ENCODE data around the gene CDH9.

The CDH9 gene

DNA sequence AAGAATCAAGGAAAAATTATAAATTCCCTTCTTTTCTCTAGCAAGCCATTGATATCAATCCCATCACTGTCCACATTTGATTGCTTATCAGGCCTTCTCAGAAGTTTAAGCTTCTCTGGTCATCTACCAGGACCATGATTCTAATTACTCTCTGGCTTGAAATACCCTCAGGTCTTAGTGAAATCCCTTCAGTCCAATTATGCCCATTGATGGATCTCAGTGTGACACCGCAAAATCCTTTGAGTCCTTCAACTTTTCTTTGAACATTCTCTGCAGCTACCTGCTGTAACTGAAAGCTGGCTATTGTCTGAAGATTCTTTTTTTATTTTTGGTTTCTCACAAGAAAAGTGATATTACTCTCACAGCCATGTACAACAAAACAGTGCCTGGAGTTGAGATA, 3.0 kb upstream of the CDH9 start:
- ChIA-PET POLR2A (no interaction called here), CTCF (no interaction called here)
- DNase-seq (ENCODE audit: extremely low spot score): no peak
- TF ChIP-seq, protein P1, sequence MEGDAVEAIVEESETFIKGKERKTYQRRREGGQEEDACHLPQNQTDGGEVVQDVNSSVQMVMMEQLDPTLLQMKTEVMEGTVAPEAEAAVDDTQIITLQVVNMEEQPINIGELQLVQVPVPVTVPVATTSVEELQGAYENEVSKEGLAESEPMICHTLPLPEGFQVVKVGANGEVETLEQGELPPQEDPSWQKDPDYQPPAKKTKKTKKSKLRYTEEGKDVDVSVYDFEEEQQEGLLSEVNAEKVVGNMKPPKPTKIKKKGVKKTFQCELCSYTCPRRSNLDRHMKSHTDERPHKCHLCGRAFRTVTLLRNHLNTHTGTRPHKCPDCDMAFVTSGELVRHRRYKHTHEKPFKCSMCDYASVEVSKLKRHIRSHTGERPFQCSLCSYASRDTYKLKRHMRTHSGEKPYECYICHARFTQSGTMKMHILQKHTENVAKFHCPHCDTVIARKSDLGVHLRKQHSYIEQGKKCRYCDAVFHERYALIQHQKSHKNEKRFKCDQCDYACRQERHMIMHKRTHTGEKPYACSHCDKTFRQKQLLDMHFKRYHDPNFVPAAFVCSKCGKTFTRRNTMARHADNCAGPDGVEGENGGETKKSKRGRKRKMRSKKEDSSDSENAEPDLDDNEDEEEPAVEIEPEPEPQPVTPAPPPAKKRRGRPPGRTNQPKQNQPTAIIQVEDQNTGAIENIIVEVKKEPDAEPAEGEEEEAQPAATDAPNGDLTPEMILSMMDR (IDR thresholded peaks at IDR 0.05; ENCODE audit: control extremely low read depth, extremely low read depth, low read depth, missing control alignments): no peak

DNA sequence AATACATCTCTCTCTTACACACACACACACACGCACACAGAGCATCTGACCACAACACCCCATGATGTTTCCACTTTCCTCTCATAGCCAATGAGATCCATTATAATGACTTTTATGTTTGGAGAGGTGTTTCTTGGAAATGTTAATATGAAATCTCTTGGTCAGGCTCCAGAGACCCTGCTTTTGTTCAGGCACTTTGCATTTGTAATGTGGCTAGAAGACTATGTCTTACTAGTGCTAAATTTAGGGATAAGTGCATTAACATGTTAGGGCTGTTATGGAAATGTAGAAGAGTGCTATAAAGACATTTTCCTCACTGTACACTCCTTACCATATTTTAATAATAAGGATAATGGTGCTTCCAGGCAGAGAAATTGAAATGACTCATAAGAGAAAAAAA, 3.8 kb downstream of the CDH9 start:
- ChIA-PET POLR2A (no interaction called here), CTCF (no interaction called here)

DNA sequence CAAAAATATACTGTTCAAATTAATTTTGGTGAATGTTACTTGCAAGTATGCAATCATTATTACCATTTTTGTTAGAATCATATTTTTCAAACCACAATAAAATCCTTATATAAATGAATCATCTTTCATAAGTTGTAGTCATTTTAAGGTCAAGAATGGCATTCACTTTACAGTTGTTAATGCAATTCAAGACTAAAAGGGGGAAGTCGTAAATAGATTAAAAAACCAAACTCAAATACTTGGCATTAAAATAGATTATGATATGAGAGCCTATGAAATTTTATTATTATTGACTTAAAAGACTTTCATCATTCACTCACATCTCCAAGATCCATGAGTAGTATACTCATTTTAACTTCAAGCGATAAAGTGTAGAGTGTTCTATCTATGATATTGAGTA, 11.6 kb downstream of the CDH9 start:
- ChIA-PET POLR2A (no interaction called here), CTCF (no interaction called here)
- no peak for DNase-seq (ENCODE audit: extremely low spot score)
- TF ChIP-seq, protein P1 (IDR thresholded peaks at IDR 0.05; ENCODE audit: control extremely low read depth, extremely low read depth, low read depth, missing control alignments): no peak

More for the DNA sequence above, 3.8 kb downstream of the CDH9 start:
- TF ChIP-seq, protein P1 (IDR thresholded peaks at IDR 0.05; ENCODE audit: control extremely low read depth, extremely low read depth, low read depth, missing control alignments): no peak
- no peak for DNase-seq (ENCODE audit: extremely low spot score)

DNA sequence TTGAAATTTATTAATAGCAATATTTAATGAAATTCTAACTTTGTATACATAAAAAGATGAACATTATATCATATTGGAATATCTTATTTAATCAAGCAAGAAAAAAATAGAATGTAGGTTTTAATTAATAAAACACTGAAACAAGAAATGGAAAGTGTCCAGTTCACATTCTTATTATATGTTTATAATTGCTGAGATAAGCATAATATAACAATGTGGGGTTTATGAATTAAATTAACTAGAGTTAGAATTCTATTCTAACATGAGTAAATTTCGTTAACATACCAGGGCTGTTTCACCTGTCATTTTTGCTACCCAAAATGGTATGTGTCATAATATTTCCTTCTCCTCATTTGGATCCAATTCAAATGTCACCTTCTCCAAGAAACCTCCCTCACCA, 12.3 kb downstream of the CDH9 start:
- TF ChIP-seq, protein P1 (IDR thresholded peaks at IDR 0.05; ENCODE audit: control extremely low read depth, extremely low read depth, low read depth, missing control alignments): no peak
- no peak for DNase-seq (ENCODE audit: extremely low spot score)
- ChIA-PET CTCF (no interaction called here), POLR2A (no interaction called here)

DNA sequence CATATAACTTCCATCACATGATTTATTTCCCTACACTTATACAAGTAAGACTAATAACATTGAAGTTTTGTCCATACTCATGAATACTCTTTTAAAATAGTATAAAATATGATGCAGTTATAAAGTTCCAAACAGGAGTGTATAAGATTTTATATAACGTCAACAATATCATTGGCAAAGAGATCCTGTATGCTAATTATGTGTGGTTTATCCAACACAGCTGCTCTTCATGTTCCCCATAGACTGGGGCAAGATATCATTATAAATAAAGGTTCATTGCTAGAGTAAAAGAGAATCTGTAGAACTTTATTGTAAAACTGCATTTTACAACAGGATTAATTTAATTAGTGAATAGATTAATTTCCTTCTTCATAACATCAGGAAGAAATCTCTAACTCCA, 16.9 kb downstream of the CDH9 start:
- ChIA-PET CTCF (no interaction called here), POLR2A (no interaction called here)
- TF ChIP-seq, protein P1 (IDR thresholded peaks at IDR 0.05; ENCODE audit: control extremely low read depth, extremely low read depth, low read depth, missing control alignments): no peak
- no peak for DNase-seq (ENCODE audit: extremely low spot score)

DNA sequence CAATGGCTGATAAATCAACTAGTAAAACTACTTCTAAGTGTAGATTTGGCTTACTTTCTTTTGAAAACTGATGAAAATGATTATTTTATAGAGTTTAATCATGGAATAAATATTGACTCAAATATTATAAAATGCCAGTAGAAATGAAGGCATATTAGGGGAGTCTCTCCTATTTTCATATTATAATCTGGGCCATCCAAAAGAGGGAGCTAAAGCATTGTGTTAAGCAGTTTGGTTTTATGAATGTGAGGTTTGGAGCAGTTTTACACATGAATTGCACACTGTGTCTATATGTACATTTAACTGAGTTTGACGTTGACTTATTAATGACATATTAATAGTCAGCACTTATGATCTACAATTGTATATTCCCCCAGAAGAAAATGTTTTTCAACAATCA, 17.4 kb downstream of the CDH9 start:
- TF ChIP-seq, protein P1 (IDR thresholded peaks at IDR 0.05; ENCODE audit: control extremely low read depth, extremely low read depth, low read depth, missing control alignments): no peak
- ChIA-PET POLR2A (no interaction called here), CTCF (interaction anchor here (1.0 kb wide), 1 partner anchor 10 kb away, joined by 3 read pairs; no protein-coding TSS in a partner anchor)
- no peak for DNase-seq (ENCODE audit: extremely low spot score)

DNA sequence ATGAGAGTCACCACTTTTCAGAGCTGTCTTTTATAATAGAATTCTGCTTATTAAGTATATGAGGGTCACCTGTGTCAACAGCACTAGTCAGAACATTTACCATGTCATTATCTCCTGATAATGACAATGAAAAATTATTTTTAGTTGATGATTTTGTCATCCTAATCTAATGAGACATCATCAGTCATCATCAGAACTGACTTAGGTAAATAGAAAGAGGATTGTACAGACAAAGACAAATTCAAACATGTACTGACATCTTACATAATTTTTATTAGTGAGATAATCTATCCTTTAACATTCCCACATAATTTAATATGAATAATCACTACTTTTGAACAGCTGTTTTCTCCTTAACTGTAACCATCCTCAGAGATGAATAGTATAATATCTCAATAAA, 22.6 kb downstream of the CDH9 start:
- ChIA-PET POLR2A (no interaction called here), CTCF (interaction anchor here (1.5 kb wide), 1 partner anchor 10 kb away, joined by 3 read pairs; no protein-coding TSS in a partner anchor)
- DNase-seq (ENCODE audit: extremely low spot score): no peak
- TF ChIP-seq, protein P1 (IDR thresholded peaks at IDR 0.05; ENCODE audit: control extremely low read depth, extremely low read depth, low read depth, missing control alignments): no peak

Measured in GM10248 (cell line).